Heart left ventricle (tissue), 16 donors: Measurements from ENCODE around the gene SLC9C1. TPM values are rescaled to one million over a fixed set of nuclear protein-coding genes. Genes with fewer than 3 reads are reported as not detected.
A peak's percentile ranks its signal among the peaks of the same experiment; 100 is the strongest.

Source experiments
- ATAC-seq, 4 donors: fragments of 200-7000 bp; cut with Tn5 transposase; one replicate each; pipeline ENCODE4 v1.9.1; 2020 to 2022; ENCODE audit warnings: moderate library complexity in 4 of 4, mild to moderate bottlenecking in 3 of 4, moderate number of reproducible peaks in 1 of 4
- DNase-seq, 5 donors: peaks; one replicate each; pipeline ENCODE4 v3.0.0-alpha.2; 2020
- H3K27ac ChIP-seq, 12 donors: fragments of 200-600 bp; sonication (generic) in 4 of 12; one replicate each; pipeline versions ENCODE4 v1.5.0 to v1.8.0; 2016 to 2022; ENCODE audit warnings: mild to moderate bottlenecking in 2 of 12
- H3K27me3 ChIP-seq, 9 donors: fragments of 200-600 bp; sonication (generic) in 2 of 9; one replicate each; pipeline versions ENCODE4 v1.5.1 to v1.8.0; 2016 to 2022; ENCODE audit warnings: mild to moderate bottlenecking in 3 of 9
- H3K36me3 ChIP-seq, 9 donors: fragments of 200-600 bp; sonication (generic) in 2 of 9; one replicate each; pipeline versions ENCODE4 v1.5.0 to v1.8.0; 2018 to 2022; ENCODE audit warnings: mild to moderate bottlenecking in 2 of 9
- H3K4me1 ChIP-seq, 12 donors: fragments of 200-600 bp; sonication (generic) in 4 of 12; one replicate each; pipeline versions ENCODE4 v1.5.0 to v1.8.0; 2016 to 2022; ENCODE audit warnings: mild to moderate bottlenecking in 3 of 12
- H3K4me3 ChIP-seq, 12 donors: fragments of 200-600 bp; sonication (generic) in 4 of 12; one replicate each; pipeline versions ENCODE4 v1.5.0 to v1.8.0; 2017 to 2022; ENCODE audit warnings: mild to moderate bottlenecking in 9 of 12, moderate library complexity in 4 of 12
- H3K9me3 ChIP-seq, 12 donors: fragments of 200-600 bp; sonication (generic) in 4 of 12; one replicate each; pipeline versions ENCODE4 v1.5.0 to v1.8.0; 2016 to 2022; ENCODE audit warnings: mild to moderate bottlenecking in 1 of 12
- CTCF ChIP-seq, 12 donors: fragments of 200-600 bp; sonication (generic) in 4 of 12; IDR thresholded peaks; one replicate each; pipeline versions ENCODE4 v1.5.0 to v1.8.0; 2018 to 2022; ENCODE audit warnings: antibody characterized with exemption in 12 of 12, mild to moderate bottlenecking in 5 of 12
- POLR2A ChIP-seq, 2 donors: fragments of 450-650 bp; IDR thresholded peaks; one replicate each; pipeline ENCODE4 v1.6.1; 2017; ENCODE audit warnings: antibody characterized with exemption in 2 of 2, mild to moderate bottlenecking in 2 of 2, moderate library complexity in 2 of 2
- WGBS, 4 donors: extraction: QIAGEN DNeasy Blood & Tissue Kit in 2 of 4; methylation state at CpG; one replicate each; pipeline versions ENCODE4 v1.1.5 to v1.1.7; 2013 to 2018; 5-methylcytosine and 5-hydroxymethylcytosine counted together
- intact Hi-C, 10 donors: fragments of 100-400 bp; cut with DNase I; formaldehyde crosslinking; loops; one replicate each; pipeline versions ENCODE4 v1.11.1 to v1.14.2; 2022
- polyA plus RNA-seq, 2 donors: library from polyadenylated mRNA; stranded (reverse); fragments of 200-250 nt; gene quantifications; one replicate each; pipeline ENCODE4 v1.2.3, GENCODE V29; 2013
- total RNA-seq, 9 donors: library from RNA; depleted of rRNA in 2 of 9; stranded (reverse); fragments of >200 nt in 2 of 9; fragmentation: NEBNext Ultra II Directional in 3 of 9; extraction: Animal tissue kit (Norgen Biotek cat#: 25700) in 3 of 9; gene quantifications; one replicate each; pipeline versions ENCODE4 v1.1.0 to v1.2.4, GENCODE V29; 2016 to 2023
- donor health status: ischemic (EF 13 %, LVEDD 7.1; RV severe dilation, severe dysfunction).
- donor health status: healthy with polysubstance abuse.
- donor health status: DM: no; HTN: yes; CAD: no.
- donor health status: DM: no; HTN: no; CAD: no.
- donor health status: ischemic (EF 25% LVEDD 6.9; RV normal size, moderate dysfunction).
- donor health status: ischemic (EF 25% LVEDD 5.7; RV mildly dilated, moderate dysfunction).
- donor health status: healthy.
- donor health status: DM: yes; HTN: yes; CAD: no.
- donor health status: ischemic (EF 35%, LVEDD 5.7; RV mildly dilated, moderate dysfunction).
- donor health status: nonischemic (EF 11% LVEDD 7.7; RV severe dilation, severe dysfunction).
- donor health status: DM: yes; HTN: yes; CAD: no.
- donor health status: PGD.
- donor health status: ischemic (EF 29% LVEDD 5.4; RV normal size, mild dysfunction).
- donor health status: nonischemic (EF 23%, LVEDD 6.1; RV moderate dilation, normal function).

The SLC9C1 gene
- total and polyA plus RNA-seq, 11 donors, result 0.11 to 3.8 (median 1.4) TPM

- Histone ChIP-seq H3K4me3 (no peak overlapping the region), H3K9me3 (no peaks in the 10 kb centered on the region), H3K27me3 (no peaks in the 10 kb centered on the region), H3K36me3 (no peaks in the 10 kb centered on the region), H3K27ac (no peak overlapping the region), H3K4me1 (peaks cover 0 to 48% (median 9%) of the 10 kb centered on the region in 12 donors)
- TF ChIP-seq CTCF (IDR thresholded peaks at IDR 0.05) (no peak), POLR2A (IDR thresholded peaks at IDR 0.05) (no peak)
- DNase-seq (no peak), ATAC-seq (no peak)
- intact Hi-C loops, result loop anchor here in 7 of 10 donors (5.0 to 10.0 kb wide), 4 partner anchors 165 to 415 kb away; partner anchors contain the start of gene SLC9C1 (in 2 of the 7)
- 69 to 78% (median 75%) methylated on average over 9 of the region's 9 CpGs for WGBS, 4 donors
Measured at GRCh38 chr3:112119962-112120836, 173.8 kb downstream of the SLC9C1 start.

- ATAC-seq, result no peak
- TF ChIP-seq CTCF (IDR thresholded peaks at IDR 0.05) (peak in 1 of 12 donors; percentile 7), POLR2A (IDR thresholded peaks at IDR 0.05) (no peak)
- 88 to 90% (median 89%) methylated on average over 4 of the region's 4 CpGs for WGBS, 4 donors
- intact Hi-C loops, result loop anchor here in 6 of 10 donors (5.0 to 10.0 kb wide), 3 partner anchors 167 to 417 kb away; partner anchors contain the start of gene SLC9C1 (in 1 of the 6)
- Histone ChIP-seq H3K4me3 (no peak overlapping the region), H3K36me3 (peaks cover 0 to 3% (median 0%) of the 10 kb centered on the region in 9 donors), H3K27me3 (no peaks in the 10 kb centered on the region), H3K4me1 (peaks cover 0 to 48% (median 9%) of the 10 kb centered on the region in 12 donors), H3K27ac (peak overlapping the region in 3 of 12 donors; percentile 43 to 63 (median 55)), H3K9me3 (no peaks in the 10 kb centered on the region)
- peak in 4 of 5 donors; percentile 27 to 65 (median 43) for DNase-seq
Measured at GRCh38 chr3:112117841-112118571, 176.0 kb downstream of the SLC9C1 start.

GRCh38 chr3:112117415-112117814 lies 176.6 kb downstream of the SLC9C1 start:
- H3K27me3 ChIP-seq, result no peaks in the 10 kb centered on the region
- ATAC-seq (no peak), DNase-seq (no peak)
- 74 to 87% (median 81%) methylated on average over 1 of the region's 1 CpG for WGBS, 4 donors
- H3K9me3 ChIP-seq, result no peaks in the 10 kb centered on the region
- TF ChIP-seq CTCF (IDR thresholded peaks at IDR 0.05) (no peak), POLR2A (IDR thresholded peaks at IDR 0.05) (no peak)
- peaks cover 0 to 8% (median 0%) of the 10 kb centered on the region in 9 donors for H3K36me3 ChIP-seq
- intact Hi-C loops, result loop anchor here in 6 of 10 donors (5.0 to 10.0 kb wide), 3 partner anchors 167 to 417 kb away; partner anchors contain the start of gene SLC9C1 (in 1 of the 6)
- H3K27ac ChIP-seq, result peak overlapping the region in 3 of 12 donors; percentile 43 to 63 (median 55)
- peak overlapping the region in 1 of 12 donors; percentile 44 for H3K4me3 ChIP-seq
- peaks cover 0 to 48% (median 9%) of the 10 kb centered on the region in 12 donors for H3K4me1 ChIP-seq
